SU-DHL-6 (cell line): Measurements from ENCODE around the gene OSBPL5.

Experiments
- CTCF ChIP-seq: fragments of 200-600 bp; sonication (generic); IDR thresholded peaks from one replicate; pipeline ENCODE4 v1.5.1; 2017; ENCODE audit warnings: antibody characterized with exemption, mild to moderate bottlenecking, low read length, moderate library complexity; ENCODE audit not compliant: insufficient read depth, poor library complexity, severe bottlenecking
- EZH2phosphoT487 ChIP-seq: fragments of 200-600 bp; sonication (generic), shearing (Covaris generic); conservative IDR thresholded peaks from 2 replicates; pipeline ENCODE4 v1.6.1; 2018; ENCODE audit warnings: mild to moderate bottlenecking, antibody characterized with exemption, low read length, moderate library complexity, mixed read lengths

- TF ChIP-seq CTCF = no peak
- no peak for TF ChIP-seq EZH2phosphoT487
Measured at GRCh38 chr11:3095712-3096361, 69.3 kb downstream of the OSBPL5 start.
